Measurements from ENCODE around the gene INPPL1. TPM values are rescaled to one million over a fixed set of nuclear protein-coding genes. Genes with fewer than 3 reads are reported as not detected.

Gene INPPL1
- total RNA-seq, 2 experiments from 2014 or later, result 67.1 to 74.0 TPM

DNA sequence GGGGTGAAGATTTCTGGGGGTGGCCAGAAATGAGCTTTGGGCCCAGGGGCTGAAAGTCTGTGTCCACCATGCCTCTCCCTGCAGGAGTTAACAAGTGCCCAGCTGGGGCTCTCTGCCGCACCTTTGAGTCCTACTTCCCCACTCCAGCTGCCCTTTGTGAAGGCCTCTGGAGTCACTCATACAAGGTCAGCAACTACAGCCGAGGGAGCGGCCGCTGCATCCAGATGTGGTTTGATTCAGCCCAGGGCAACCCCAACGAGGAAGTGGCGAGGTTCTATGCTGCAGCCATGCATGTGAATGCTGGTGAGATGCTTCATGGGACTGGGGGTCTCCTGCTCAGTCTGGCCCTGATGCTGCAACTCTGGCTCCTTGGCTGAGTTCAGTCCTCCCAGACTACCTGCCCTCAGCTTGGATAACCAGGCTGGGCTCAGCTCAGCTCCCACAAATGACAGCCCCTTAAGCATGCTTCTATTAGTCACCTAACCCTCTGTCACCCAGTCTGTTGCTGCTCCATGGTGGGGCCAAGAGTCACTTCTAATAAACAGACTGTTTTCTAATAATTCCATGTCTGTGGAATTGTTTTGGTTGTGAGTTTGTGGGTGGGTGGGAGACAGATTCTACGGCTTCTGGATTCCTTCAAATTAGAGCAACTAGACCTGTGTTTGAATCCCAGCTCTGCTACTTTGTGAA, 3.0 kb upstream of the INPPL1 start:
- peaks cover 3% of the 10 kb centered on the region for H3K27me3 Mint-ChIP-seq (ENCODE audit: low read depth)
- peaks cover 4% of the 10 kb centered on the region for H3K36me3 Mint-ChIP-seq (ENCODE audit: low read depth)
- H3K27ac Mint-ChIP-seq, result no peak overlapping the region
- CTCF ChIA-PET, result interaction anchor here (1.1 to 1.7 kb wide), 5 partner anchors 16 to 210 kb away, joined by 3 to 8 read pairs (median 4); no protein-coding TSS in a partner anchor
- DNase-seq, result no peak
- no peak overlapping the region for H3K4me3 Mint-ChIP-seq
- no peaks in the 10 kb centered on the region for H3K9me3 Mint-ChIP-seq
- peaks cover 20% of the 10 kb centered on the region for H3K4me1 Mint-ChIP-seq (ENCODE audit: low read depth)
- intact Hi-C loops (cut with micrococcal nuclease), result loop anchor here (2.0 to 5.0 kb wide), 4 partner anchors 119 to 774 kb away; partner anchors contain the start of genes DHCR7, LAMTOR1, RNF121 and XNDC1N

DNA sequence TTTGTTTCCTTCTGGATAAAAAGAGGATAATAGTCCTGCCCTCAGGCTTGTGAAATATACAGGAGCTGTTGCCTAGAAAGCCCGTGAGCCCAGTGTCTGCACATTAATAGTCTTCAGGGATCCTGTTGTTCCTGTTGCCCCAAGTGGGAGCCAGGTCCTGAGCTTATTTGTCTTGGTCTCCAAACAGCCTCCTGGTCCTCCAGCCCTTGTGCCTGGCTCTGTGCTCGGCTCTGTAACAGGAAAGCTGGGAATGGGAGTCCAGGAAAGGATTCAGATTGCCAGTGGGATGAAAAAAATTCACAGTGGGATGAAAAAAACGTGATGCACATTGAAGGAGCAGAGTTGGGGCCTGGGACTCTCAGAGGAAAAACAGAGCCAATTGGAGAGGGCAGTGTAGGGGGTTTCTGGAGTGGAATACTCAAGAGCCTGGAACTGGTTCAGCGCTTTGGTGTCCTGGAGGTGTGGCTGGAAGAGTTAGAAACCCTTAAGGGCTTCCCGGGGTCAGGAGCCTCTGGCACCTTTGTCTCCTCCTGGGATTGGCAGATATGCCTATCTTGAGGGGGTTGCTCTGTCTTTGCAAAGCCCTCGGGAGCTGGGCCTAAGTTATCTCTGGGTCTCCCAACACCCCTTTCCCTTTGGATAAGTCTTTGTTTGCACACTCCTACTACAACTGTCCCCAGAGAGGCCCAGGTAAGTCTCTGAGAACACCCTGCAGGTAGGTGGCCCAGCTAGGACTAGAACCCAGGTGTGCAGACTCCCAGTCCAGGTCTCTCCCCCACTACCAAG, 2.3 kb upstream of the INPPL1 start:
- intact Hi-C loops (cut with micrococcal nuclease), result loop anchor here (2.0 to 5.0 kb wide), 4 partner anchors 119 to 775 kb away; partner anchors contain the start of genes DHCR7, LAMTOR1, RNF121 and XNDC1N
- Mint-ChIP-seq H3K9me3 (no peaks in the 10 kb centered on the region), H3K27me3 (ENCODE audit: low read depth) (peaks cover 3% of the 10 kb centered on the region), H3K27ac (peak overlapping the region; percentile 75), H3K36me3 (ENCODE audit: low read depth) (peaks cover 4% of the 10 kb centered on the region), H3K4me3 (peak overlapping the region; percentile 73), H3K4me1 (ENCODE audit: low read depth) (peaks cover 20% of the 10 kb centered on the region)
- DNase-seq, result no peak
- CTCF ChIA-PET, result interaction anchor here (0.9 to 1.7 kb wide), 8 partner anchors 13 to 209 kb away, joined by 3 to 8 read pairs (median 4); no protein-coding TSS in a partner anchor

DNA sequence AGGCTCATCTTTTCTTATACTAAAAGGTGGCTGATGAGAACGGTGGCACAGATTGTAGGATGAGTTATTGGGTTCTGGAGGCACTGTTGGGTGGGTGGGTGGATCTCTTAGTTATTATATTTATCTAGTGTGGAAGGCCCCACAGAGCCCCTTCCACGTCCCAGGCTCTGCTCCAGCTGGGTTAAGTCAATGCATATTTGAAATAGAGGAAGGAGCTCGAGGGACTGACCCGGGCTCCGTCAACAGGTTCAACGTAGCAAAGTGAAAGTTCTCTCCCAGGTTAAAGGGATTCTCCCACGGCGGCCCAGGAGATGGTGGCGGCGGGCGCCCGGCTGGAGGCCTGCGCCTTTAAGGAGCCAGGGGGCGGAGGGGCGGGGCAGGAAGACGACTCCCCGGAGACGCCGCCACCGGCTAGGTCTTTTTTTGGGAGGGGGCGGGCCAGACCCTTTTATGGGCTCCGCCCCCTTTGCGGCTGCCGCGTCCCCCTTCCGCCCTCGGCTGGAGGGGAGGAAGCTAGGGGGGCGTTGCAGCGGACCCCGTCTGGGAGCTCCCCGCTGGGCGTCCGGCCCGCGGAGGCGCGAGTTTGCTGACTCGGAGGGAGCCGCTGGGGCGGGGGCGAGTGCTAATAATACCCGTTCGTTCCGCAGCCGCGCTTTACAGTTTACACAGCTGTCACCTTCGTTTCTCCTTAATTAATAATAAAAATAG, 1.5 kb upstream of the INPPL1 start:
- Mint-ChIP-seq H3K27me3 (ENCODE audit: low read depth) (peaks cover 3% of the 10 kb centered on the region), H3K9me3 (no peaks in the 10 kb centered on the region), H3K27ac (peak overlapping the region; percentile 75), H3K36me3 (ENCODE audit: low read depth) (peaks cover 4% of the 10 kb centered on the region), H3K4me3 (peak overlapping the region; percentile 73), H3K4me1 (ENCODE audit: low read depth) (peaks cover 20% of the 10 kb centered on the region)
- CTCF ChIA-PET, result interaction anchor here (0.9 to 1.7 kb wide), 7 partner anchors 12 to 208 kb away, joined by 3 to 8 read pairs (median 4); no protein-coding TSS in a partner anchor
- peak; percentile 96 for DNase-seq
- intact Hi-C loops (cut with micrococcal nuclease), result loop anchor here (1.0 to 5.0 kb wide), 9 partner anchors 111 to 776 kb away; partner anchors contain the start of genes ANAPC15, CLPB, DHCR7 and LAMTOR1

DNA sequence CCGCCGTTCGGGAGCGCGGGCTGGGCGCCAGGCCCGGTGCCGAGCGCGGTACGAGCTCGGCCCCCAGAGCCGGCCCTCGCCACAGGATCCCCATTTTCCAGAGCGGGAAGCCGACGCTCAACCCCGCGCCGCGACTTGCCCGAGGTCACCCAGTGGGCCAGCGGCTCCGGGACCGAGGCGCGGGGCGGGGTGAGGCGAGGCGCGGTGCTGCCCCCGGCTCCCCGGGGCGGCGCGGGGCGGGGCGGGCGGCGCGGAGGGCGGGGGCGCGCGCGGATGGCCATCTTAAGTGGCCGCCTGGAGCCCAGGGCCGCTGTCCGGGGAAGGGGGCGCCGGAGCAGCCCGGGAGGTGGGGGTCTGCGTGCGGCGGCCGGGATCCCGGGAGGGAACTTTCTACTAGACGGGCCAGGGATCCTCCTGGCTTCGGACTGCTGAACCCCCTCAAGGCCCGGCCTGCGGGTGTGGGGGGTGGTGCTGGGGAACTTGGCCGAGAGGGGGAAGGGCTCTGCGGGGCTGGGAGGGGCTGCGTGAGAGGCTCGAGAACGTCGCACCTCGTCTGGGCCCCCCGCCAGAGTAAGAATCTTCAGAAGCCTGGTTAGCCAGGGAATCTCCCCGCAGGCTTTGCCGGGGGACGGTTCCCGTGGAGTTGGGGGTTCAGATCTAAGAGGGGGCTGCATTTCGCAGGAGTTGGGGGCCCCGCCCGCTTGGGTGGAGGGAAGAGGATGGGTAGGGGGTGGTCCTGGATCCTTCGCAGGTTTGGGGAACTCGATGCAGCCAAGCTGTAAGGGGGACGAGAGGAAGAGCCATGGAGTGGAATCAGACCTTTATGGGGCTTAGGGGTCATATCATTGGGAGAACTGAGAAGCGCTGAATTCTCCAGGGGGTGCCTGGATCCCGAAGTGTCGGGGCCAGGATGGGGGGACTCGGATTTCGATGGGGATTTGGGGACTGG, 678 bp upstream of the INPPL1 start:
- Mint-ChIP-seq H3K36me3 (ENCODE audit: low read depth) (peaks cover 4% of the 10 kb centered on the region), H3K27me3 (ENCODE audit: low read depth) (no peaks in the 10 kb centered on the region), H3K27ac (peak overlapping the region; percentile 88), H3K4me1 (ENCODE audit: low read depth) (peaks cover 20% of the 10 kb centered on the region), H3K4me3 (peak overlapping the region; percentile 92), H3K9me3 (no peaks in the 10 kb centered on the region)
- intact Hi-C loops (cut with micrococcal nuclease), result loop anchor here (1.0 to 5.0 kb wide), 10 partner anchors 15 to 777 kb away; partner anchors contain the start of genes ANAPC15, CLPB, DHCR7 and LAMTOR1
- peak; percentile 63 for DNase-seq
- CTCF ChIA-PET, result interaction anchor here (0.6 to 1.7 kb wide), 6 partner anchors 17 to 196 kb away, joined by 3 to 5 read pairs (median 4); no protein-coding TSS in a partner anchor

DNA sequence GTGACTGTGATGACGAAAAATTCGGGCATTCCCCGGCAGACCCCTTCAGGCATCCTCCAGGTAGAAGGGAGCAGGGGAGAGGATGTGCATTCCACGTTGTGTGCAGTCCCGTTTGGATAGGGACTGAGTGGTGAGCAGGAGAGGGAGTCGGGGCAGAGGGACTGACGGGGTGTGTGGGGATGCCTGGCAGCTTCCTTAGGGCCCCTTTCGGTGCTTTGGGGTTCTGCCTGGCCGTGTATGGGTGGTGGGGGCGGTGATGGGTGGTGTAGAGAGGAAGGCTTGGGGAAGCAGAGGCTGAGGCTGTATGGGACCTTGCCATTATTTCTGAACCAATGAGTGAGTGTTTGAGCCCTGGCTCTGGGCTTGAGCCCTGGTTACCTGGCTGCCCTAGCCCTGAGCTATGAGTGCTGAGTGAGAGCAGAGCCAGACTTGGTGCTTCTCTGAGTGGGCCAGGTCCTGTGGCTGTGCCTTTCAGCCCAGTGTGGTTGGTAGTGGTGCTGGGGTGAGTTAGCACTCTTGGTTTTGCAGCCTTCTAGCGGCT, 914 bp downstream of the INPPL1 start:
- intact Hi-C loops (cut with micrococcal nuclease), result loop anchor here (2.0 kb wide), 1 partner anchor 13 kb away; no protein-coding TSS in a partner anchor
- peak overlapping the region; percentile 78 for H3K4me3 Mint-ChIP-seq
- no peaks in the 10 kb centered on the region for H3K27me3 Mint-ChIP-seq (ENCODE audit: low read depth)
- CTCF ChIA-PET, result interaction anchor here (0.6 to 1.7 kb wide), 4 partner anchors 42 to 205 kb away, joined by 3 to 4 read pairs (median 4); no protein-coding TSS in a partner anchor
- peak overlapping the region; percentile 65 for H3K27ac Mint-ChIP-seq
- H3K36me3 Mint-ChIP-seq (ENCODE audit: low read depth), result peaks cover 11% of the 10 kb centered on the region
- peaks cover 20% of the 10 kb centered on the region for H3K4me1 Mint-ChIP-seq (ENCODE audit: low read depth)
- peak; percentile 32 for DNase-seq
- no peaks in the 10 kb centered on the region for H3K9me3 Mint-ChIP-seq

DNA sequence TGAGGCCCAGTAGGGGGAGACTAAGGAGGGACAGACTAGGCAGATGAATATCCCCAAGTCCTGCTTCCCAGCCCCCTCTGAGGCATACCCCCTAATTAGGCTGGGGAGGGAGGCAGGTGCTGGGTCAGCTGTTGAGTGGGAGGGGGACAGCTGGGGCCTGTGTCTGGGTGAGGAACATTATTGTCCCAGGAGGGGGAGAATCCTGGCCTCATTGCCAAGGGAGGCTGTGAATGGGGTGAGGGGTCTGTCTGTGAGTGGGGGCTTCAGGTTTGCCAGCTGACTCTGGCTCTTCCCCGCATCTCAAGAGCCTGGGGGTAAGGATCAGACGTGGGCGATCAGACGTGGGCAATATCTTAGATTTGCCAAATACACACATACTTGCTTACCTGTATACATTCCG, 2.1 kb downstream of the INPPL1 start:
- CTCF ChIA-PET, result interaction anchor here (1.0 to 1.1 kb wide), 2 partner anchors 11 to 44 kb away, joined by 3 to 4 read pairs; no protein-coding TSS in a partner anchor
- Mint-ChIP-seq H3K9me3 (no peaks in the 10 kb centered on the region), H3K27me3 (ENCODE audit: low read depth) (no peaks in the 10 kb centered on the region), H3K4me1 (ENCODE audit: low read depth) (peaks cover 20% of the 10 kb centered on the region), H3K4me3 (no peak overlapping the region), H3K27ac (no peak overlapping the region), H3K36me3 (ENCODE audit: low read depth) (peaks cover 11% of the 10 kb centered on the region)
- no peak for DNase-seq
- intact Hi-C loops (cut with micrococcal nuclease), result no loop called here

DNA sequence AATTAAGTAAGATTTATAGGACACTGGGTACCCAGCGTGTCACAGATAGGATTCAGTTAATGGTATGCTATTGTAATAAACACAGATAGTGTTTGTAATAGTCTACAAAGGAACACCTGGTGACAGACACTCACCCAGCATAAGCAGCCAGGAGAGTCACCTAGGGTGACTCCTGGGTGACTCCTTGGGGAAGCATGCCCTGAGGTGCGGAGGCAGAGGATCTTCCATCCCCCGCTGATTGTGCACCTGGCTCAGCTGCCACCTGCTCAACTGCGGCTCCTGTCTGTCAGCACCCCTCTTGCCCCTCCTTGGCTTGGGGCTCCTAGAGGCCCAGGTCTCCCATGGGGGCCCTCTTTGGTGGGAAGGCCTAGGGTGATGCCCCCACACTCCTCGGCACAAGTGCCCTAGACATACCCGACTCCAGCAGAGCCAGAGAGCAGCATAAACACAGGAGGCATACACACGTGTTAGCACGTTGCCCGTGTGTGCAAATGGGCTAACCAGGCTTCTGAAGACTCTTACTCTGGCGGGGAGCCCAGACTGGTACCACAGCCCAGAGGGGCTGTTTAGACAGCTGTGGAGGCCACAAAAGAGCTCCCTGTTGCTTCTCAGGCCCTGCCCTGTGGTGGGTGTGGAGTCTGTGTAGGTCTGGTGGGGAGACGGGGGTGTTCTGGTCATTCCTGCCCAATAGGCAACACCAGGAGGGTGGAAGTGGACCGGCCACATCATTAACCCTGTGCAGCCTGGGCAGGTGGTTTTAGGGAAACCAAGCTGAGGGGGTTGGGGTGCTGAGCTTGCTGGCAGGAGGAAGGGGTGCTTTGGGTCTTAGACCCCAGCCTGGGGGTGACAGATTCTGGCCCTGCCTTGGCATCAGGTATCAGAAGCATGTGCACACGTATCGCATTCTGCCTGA, 3.0 kb downstream of the INPPL1 start:
- peaks cover 13% of the 10 kb centered on the region for H3K36me3 Mint-ChIP-seq (ENCODE audit: low read depth)
- DNase-seq, result no peak
- H3K9me3 Mint-ChIP-seq, result no peaks in the 10 kb centered on the region
- intact Hi-C loops (cut with micrococcal nuclease), result no loop called here
- CTCF ChIA-PET, result interaction anchor here (1.3 kb wide), 1 partner anchor 10 kb away, joined by 4 read pairs; no protein-coding TSS in a partner anchor
- no peak overlapping the region for H3K27ac Mint-ChIP-seq
- peaks cover 16% of the 10 kb centered on the region for H3K4me1 Mint-ChIP-seq (ENCODE audit: low read depth)
- no peaks in the 10 kb centered on the region for H3K27me3 Mint-ChIP-seq (ENCODE audit: low read depth)
- H3K4me3 Mint-ChIP-seq, result no peak overlapping the region

DNA sequence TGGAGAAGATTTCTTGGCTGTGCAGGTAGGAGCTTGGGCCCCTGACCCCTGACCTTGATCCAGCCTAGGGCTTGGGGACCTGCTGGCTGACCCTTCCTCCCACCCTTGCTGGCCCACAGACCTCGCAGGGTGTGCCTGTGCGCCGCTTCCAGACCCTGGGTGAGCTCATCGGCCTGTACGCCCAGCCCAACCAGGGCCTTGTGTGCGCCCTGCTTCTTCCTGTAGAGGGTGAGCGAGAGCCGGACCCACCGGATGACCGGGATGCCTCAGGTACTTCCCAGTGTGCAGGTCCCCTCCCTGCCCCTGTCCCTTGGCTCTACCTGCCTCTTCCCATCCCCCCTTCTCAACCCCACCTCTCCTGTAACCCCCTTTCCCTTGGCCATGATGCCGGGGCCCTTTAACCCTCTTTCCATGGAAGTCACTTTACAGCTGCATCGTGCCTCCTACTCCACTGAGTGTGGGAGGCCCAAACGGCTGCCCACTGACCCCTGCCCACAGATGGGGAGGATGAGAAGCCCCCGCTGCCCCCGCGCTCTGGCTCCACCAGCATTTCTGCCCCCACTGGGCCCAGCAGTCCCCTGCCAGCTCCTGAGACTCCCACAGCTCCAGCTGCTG, 3.8 kb downstream of the INPPL1 start:
- CTCF ChIA-PET, result interaction anchor here (0.6 to 1.3 kb wide), 2 partner anchors 9 to 312 kb away, joined by 3 to 4 read pairs; no protein-coding TSS in a partner anchor
- no peak for DNase-seq
- Mint-ChIP-seq H3K4me1 (ENCODE audit: low read depth) (peaks cover 12% of the 10 kb centered on the region), H3K36me3 (ENCODE audit: low read depth) (peaks cover 13% of the 10 kb centered on the region), H3K27me3 (ENCODE audit: low read depth) (no peaks in the 10 kb centered on the region), H3K27ac (no peak overlapping the region), H3K4me3 (no peak overlapping the region), H3K9me3 (no peaks in the 10 kb centered on the region)
- intact Hi-C loops (cut with micrococcal nuclease), result no loop called here

DNA sequence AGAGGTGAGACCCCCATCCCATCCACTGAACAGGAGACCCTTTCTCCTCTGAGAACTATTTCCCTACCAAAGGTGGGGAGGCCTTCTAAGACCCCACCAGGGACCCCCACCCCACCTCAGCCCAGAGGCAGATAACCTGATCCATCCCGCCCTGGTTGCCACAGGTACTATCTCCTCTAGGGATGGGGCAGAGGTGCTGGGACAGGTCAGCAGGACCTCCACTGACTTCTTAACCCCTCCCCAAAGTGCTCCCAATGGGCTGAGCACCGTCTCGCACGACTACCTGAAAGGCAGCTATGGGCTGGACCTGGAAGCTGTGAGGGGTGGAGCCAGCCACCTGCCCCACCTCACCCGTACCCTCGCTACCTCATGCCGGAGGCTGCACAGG, 4.3 kb downstream of the INPPL1 start:
- Mint-ChIP-seq H3K27ac (no peak overlapping the region), H3K4me3 (no peak overlapping the region), H3K4me1 (ENCODE audit: low read depth) (peaks cover 12% of the 10 kb centered on the region), H3K9me3 (no peaks in the 10 kb centered on the region), H3K27me3 (ENCODE audit: low read depth) (no peaks in the 10 kb centered on the region), H3K36me3 (ENCODE audit: low read depth) (peaks cover 13% of the 10 kb centered on the region)
- CTCF ChIA-PET, result interaction anchor here (0.6 to 1.3 kb wide), 2 partner anchors 9 to 312 kb away, joined by 3 to 4 read pairs; no protein-coding TSS in a partner anchor
- intact Hi-C loops (cut with micrococcal nuclease), result no loop called here
- no peak for DNase-seq

Data from activated naive CD4-positive, alpha-beta T cell treated with anti-CD3 and anti-CD28 coated beads for 36 hours (primary cell).